HL-60 (cell line): ENCODE measurements around the gene EYS.

ENCODE experiments used
- DNase-seq, 2 experiments: peaks; one replicate each; pipeline ENCODE4 v3.0.0-alpha.2; 2010 to 2020; ENCODE audit warnings: low read depth in 1 of 2, low spot score in 1 of 2
- H3K27ac ChIP-seq: fragments of 250-450 bp; sonication (Bioruptor Pico); replicated peaks from 2 replicates; pipeline ENCODE4 v1.5.1; 2020; ENCODE audit warnings: mild to moderate bottlenecking, moderate library complexity
- H3K27me3 ChIP-seq: fragments of 250-450 bp; sonication (Bioruptor Pico); 2 replicates; pipeline ENCODE4 v1.5.1; 2021; ENCODE audit warnings: mild to moderate bottlenecking, moderate library complexity; ENCODE audit not compliant: insufficient read depth, poor library complexity, severe bottlenecking
- H3K4me3 ChIP-seq: replicated peaks from 2 replicates; pipeline ENCODE4 v1.5.1; 2011; ENCODE audit warnings: mild to moderate bottlenecking, control low read depth, low read length; ENCODE audit not compliant: insufficient read depth
- CTCF ChIP-seq: IDR thresholded peaks from one replicate; pipeline ENCODE4 v1.5.1; 2011; ENCODE audit warnings: low read length, control low read depth, inconsistent platforms; ENCODE audit not compliant: insufficient read depth
- GABPA ChIP-seq: IDR thresholded peaks from 2 replicates; pipeline ENCODE4 v1.6.1; 2012; ENCODE audit warnings: low read depth
- POLR2AphosphoS5 ChIP-seq: IDR thresholded peaks from 2 replicates; pipeline ENCODE4 v1.6.1; 2012; ENCODE audit warnings: low read depth
- SPI1 ChIP-seq: IDR thresholded peaks from 2 replicates; pipeline ENCODE4 v1.6.1; 2012; ENCODE audit warnings: low read depth, mild to moderate bottlenecking, borderline replicate concordance
- TF ChIP-seq, protein P1 (sequence below): IDR thresholded peaks from 2 replicates; pipeline ENCODE4 v1.6.1; 2012; ENCODE audit warnings: low read depth; ENCODE audit not compliant: insufficient replicate concordance

Gene EYS

GRCh38 chr6:65045801-65046200, 661.2 kb downstream of the EYS start:
- no peak for DNase-seq
- Histone ChIP-seq H3K27me3 (no peaks in the 10 kb centered on the region), H3K27ac (no peak overlapping the region), H3K4me3 (no peak overlapping the region)
- TF ChIP-seq SPI1 (no peak), GABPA (no peak), POLR2AphosphoS5 (no peak), CTCF (no peak)
- TF ChIP-seq, protein P1, sequence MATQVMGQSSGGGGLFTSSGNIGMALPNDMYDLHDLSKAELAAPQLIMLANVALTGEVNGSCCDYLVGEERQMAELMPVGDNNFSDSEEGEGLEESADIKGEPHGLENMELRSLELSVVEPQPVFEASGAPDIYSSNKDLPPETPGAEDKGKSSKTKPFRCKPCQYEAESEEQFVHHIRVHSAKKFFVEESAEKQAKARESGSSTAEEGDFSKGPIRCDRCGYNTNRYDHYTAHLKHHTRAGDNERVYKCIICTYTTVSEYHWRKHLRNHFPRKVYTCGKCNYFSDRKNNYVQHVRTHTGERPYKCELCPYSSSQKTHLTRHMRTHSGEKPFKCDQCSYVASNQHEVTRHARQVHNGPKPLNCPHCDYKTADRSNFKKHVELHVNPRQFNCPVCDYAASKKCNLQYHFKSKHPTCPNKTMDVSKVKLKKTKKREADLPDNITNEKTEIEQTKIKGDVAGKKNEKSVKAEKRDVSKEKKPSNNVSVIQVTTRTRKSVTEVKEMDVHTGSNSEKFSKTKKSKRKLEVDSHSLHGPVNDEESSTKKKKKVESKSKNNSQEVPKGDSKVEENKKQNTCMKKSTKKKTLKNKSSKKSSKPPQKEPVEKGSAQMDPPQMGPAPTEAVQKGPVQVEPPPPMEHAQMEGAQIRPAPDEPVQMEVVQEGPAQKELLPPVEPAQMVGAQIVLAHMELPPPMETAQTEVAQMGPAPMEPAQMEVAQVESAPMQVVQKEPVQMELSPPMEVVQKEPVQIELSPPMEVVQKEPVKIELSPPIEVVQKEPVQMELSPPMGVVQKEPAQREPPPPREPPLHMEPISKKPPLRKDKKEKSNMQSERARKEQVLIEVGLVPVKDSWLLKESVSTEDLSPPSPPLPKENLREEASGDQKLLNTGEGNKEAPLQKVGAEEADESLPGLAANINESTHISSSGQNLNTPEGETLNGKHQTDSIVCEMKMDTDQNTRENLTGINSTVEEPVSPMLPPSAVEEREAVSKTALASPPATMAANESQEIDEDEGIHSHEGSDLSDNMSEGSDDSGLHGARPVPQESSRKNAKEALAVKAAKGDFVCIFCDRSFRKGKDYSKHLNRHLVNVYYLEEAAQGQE, result no peak

DNA sequence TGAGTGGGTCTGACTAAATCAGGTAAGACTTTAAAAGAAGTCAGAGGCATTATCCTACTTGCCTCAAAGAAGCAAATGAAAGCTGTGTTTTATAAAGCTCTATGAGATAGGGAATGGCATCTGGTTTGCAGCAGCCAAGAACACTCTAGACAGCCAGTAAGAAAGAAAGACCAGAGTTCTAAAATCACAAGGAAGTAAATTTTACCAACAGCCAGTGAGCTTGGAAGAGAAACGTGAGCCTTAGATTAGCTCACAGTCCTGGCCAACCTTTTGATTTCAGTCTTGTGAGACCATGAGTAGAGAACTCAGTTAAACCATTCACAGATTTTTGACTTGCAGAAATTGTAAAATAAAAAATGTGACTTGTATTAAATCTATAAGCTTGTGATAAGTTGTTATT, 693.0 kb downstream of the EYS start:
- Histone ChIP-seq H3K4me3 (no peak overlapping the region), H3K27me3 (no peaks in the 10 kb centered on the region), H3K27ac (no peak overlapping the region)
- no peak for DNase-seq
- no peak for TF ChIP-seq POLR2AphosphoS5
- TF ChIP-seq SPI1, result no peak
- no peak for TF ChIP-seq GABPA
- TF ChIP-seq, protein P1, result no peak
- no peak for TF ChIP-seq CTCF

- Histone ChIP-seq H3K27me3 (no peaks in the 10 kb centered on the region), H3K4me3 (no peak overlapping the region), H3K27ac (no peak overlapping the region)
- DNase-seq, result no peak
- TF ChIP-seq, protein P1, result no peak
- no peak for TF ChIP-seq GABPA
- TF ChIP-seq POLR2AphosphoS5, result no peak
- no peak for TF ChIP-seq CTCF
- TF ChIP-seq SPI1, result no peak
Observed at GRCh38 chr6:65006788-65007187, 700.2 kb downstream of the EYS start.
